ENCODE data around the gene RAB24.

The RAB24 gene

GRCh38 chr5:177303121-177303924 lies at the start of gene RAB24, which contains the start of gene PRELID1:
RAB24 (minus strand) TSS chr5:177303719; CDS start chr5:177303288, 431 bp downstream.
PRELID1 (plus strand) TSS chr5:177303799; CDS start chr5:177303986, 187 bp downstream.
- TF ChIP-seq BACH2 (CRISPR knock-in tag; IDR thresholded peaks at IDR 0.05; ENCODE audit: borderline replicate concordance), result no peak
- ATAC-seq, result peak; percentile 74

DNA sequence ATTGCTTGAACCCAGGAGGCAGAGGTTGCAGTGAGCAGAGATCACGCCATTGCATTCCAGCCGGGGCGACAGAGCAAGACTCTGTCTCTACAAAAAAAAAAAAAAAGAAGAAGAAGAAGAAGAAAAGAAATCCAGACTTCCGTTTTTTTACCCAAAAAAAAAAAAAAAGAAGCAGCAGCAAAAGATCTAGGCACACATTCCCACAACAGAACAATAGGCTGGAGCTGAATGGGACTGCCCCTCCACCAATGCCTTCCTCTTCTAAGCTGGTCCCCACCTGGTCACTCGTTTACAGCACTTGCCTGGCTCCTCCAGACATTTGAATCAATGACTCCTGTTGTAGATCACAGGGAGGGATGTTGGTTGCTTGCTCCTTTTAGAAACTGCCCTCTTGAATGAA lies 49.6 kb upstream of the RAB24 start:
- no peak for ATAC-seq
- TF ChIP-seq GLIS3 (CRISPR knock-in tag; IDR thresholded peaks at IDR 0.05) (no peak), ZC3H10 (CRISPR knock-in tag; IDR thresholded peaks at IDR 0.05) (no peak), ZFP30 (CRISPR knock-in tag; IDR thresholded peaks at IDR 0.05) (no peak), SNAI2 (CRISPR knock-in tag; IDR thresholded peaks at IDR 0.05) (no peak), ZNF70 (CRISPR knock-in tag; IDR thresholded peaks at IDR 0.05) (no peak), ZFP3 (CRISPR knock-in tag; IDR thresholded peaks at IDR 0.05) (no peak), CSDC2 (CRISPR knock-in tag; IDR thresholded peaks at IDR 0.05) (no peak), RARB (CRISPR knock-in tag; IDR thresholded peaks at IDR 0.05) (no peak), TSHZ2 (CRISPR knock-in tag; IDR thresholded peaks at IDR 0.05) (no peak), ARNTL (CRISPR knock-in tag; IDR thresholded peaks at IDR 0.05; ENCODE audit: borderline replicate concordance, low read depth) (no peak)
- TF ChIP-seq, protein P1, sequence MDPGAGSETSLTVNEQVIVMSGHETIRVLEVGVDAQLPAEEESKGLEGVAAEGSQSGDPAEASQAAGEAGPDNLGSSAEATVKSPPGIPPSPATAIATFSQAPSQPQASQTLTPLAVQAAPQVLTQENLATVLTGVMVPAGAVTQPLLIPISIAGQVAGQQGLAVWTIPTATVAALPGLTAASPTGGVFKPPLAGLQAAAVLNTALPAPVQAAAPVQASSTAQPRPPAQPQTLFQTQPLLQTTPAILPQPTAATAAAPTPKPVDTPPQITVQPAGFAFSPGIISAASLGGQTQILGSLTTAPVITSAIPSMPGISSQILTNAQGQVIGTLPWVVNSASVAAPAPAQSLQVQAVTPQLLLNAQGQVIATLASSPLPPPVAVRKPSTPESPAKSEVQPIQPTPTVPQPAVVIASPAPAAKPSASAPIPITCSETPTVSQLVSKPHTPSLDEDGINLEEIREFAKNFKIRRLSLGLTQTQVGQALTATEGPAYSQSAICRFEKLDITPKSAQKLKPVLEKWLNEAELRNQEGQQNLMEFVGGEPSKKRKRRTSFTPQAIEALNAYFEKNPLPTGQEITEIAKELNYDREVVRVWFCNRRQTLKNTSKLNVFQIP (CRISPR knock-in tag; IDR thresholded peaks at IDR 0.05; ENCODE audit: borderline replicate concordance, low read depth), result no peak
- TF ChIP-seq, protein P2, sequence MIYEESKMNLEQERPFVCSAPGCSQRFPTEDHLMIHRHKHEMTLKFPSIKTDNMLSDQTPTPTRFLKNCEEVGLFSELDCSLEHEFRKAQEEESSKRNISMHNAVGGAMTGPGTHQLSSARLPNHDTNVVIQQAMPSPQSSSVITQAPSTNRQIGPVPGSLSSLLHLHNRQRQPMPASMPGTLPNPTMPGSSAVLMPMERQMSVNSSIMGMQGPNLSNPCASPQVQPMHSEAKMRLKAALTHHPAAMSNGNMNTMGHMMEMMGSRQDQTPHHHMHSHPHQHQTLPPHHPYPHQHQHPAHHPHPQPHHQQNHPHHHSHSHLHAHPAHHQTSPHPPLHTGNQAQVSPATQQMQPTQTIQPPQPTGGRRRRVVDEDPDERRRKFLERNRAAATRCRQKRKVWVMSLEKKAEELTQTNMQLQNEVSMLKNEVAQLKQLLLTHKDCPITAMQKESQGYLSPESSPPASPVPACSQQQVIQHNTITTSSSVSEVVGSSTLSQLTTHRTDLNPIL (CRISPR knock-in tag; IDR thresholded peaks at IDR 0.05; ENCODE audit: low read depth), result no peak
- TF ChIP-seq, protein P3, sequence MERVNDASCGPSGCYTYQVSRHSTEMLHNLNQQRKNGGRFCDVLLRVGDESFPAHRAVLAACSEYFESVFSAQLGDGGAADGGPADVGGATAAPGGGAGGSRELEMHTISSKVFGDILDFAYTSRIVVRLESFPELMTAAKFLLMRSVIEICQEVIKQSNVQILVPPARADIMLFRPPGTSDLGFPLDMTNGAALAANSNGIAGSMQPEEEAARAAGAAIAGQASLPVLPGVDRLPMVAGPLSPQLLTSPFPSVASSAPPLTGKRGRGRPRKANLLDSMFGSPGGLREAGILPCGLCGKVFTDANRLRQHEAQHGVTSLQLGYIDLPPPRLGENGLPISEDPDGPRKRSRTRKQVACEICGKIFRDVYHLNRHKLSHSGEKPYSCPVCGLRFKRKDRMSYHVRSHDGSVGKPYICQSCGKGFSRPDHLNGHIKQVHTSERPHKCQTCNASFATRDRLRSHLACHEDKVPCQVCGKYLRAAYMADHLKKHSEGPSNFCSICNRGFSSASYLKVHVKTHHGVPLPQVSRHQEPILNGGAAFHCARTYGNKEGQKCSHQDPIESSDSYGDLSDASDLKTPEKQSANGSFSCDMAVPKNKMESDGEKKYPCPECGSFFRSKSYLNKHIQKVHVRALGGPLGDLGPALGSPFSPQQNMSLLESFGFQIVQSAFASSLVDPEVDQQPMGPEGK (CRISPR knock-in tag; IDR thresholded peaks at IDR 0.05; ENCODE audit: borderline replicate concordance), result no peak

- TF ChIP-seq TOX (CRISPR knock-in tag; IDR thresholded peaks at IDR 0.05; ENCODE audit: borderline replicate concordance) (no peak), RARB (CRISPR knock-in tag; IDR thresholded peaks at IDR 0.05) (no peak), ISL1 (CRISPR knock-in tag; IDR thresholded peaks at IDR 0.05) (no peak), TCF4 (CRISPR knock-in tag; IDR thresholded peaks at IDR 0.05; ENCODE audit: borderline replicate concordance) (no peak), PPARA (CRISPR knock-in tag; IDR thresholded peaks at IDR 0.05; ENCODE audit: borderline replicate concordance) (no peak), ZNF565 (CRISPR knock-in tag; conservative IDR thresholded peaks at IDR 0.05; ENCODE audit: low read depth) (no peak), SNAI2 (CRISPR knock-in tag; IDR thresholded peaks at IDR 0.05) (no peak), ZNF8 (CRISPR knock-in tag; IDR thresholded peaks at IDR 0.05) (no peak), ZC3H10 (CRISPR knock-in tag; IDR thresholded peaks at IDR 0.05) (no peak), TSHZ2 (CRISPR knock-in tag; IDR thresholded peaks at IDR 0.05) (no peak), GLIS3 (CRISPR knock-in tag; IDR thresholded peaks at IDR 0.05) (no peak)
- TF ChIP-seq, protein P3 (CRISPR knock-in tag; IDR thresholded peaks at IDR 0.05; ENCODE audit: borderline replicate concordance), result no peak
- ATAC-seq, result peak; percentile 100
Observed at GRCh38 chr5:177351392-177352329, 48.1 kb upstream of the RAB24 start, which contains the start of gene LMAN2. LMAN2 (minus strand) TSS chr5:177351668; CDS start chr5:177351647, 21 bp downstream.

Measured in SK-N-SH treated with all-trans-retinoic acid at 6 μM for 48 hours (cell line).